Lower leg skin (tissue), 4 donors: ENCODE data around the gene CRYL1. TPM values are rescaled to one million over a fixed set of nuclear protein-coding genes. Genes with fewer than 3 reads are reported as not detected.

Experiments
- DNase-seq, 2 donors: peaks; one replicate each; pipeline ENCODE4 v3.0.0-alpha.2; 2019; ENCODE audit warnings: low spot score in 2 of 2
- H3K4me3 ChIP-seq: fragments of 200-600 bp; sonication (generic); 2 replicates; pipeline ENCODE4 v1.5.1; 2017; ENCODE audit warnings: mild to moderate bottlenecking, low read depth; ENCODE audit not compliant: poor library complexity, severe bottlenecking
- CTCF ChIP-seq, 3 donors: fragments of 450-650 bp; IDR thresholded peaks; one replicate each; pipeline ENCODE4 v1.5.1; 2016; ENCODE audit warnings: antibody characterized with exemption in 3 of 3, mild to moderate bottlenecking in 3 of 3, moderate library complexity in 2 of 3
- POLR2A ChIP-seq, 2 donors: fragments of 450-650 bp; IDR thresholded peaks; one replicate each; pipeline ENCODE4 v1.6.1; 2016 to 2017; ENCODE audit warnings: antibody characterized with exemption in 2 of 2, mild to moderate bottlenecking in 1 of 2, moderate library complexity in 1 of 2
- WGBS, 2 donors: methylation state at CpG; one replicate each; pipeline ENCODE4 v1.1.5; 2018; 5-methylcytosine and 5-hydroxymethylcytosine counted together
- intact Hi-C: fragments of 100-400 bp; cut with DNase I; formaldehyde crosslinking; loops from one replicate; pipeline ENCODE4 v1.15.0; 2023; ENCODE audit warnings: low total_unique reads
- microRNA-seq, 2 donors: library from miRNA; unstranded; fragments of <30 nt; microRNA quantifications; one replicate each; pipeline ENCODE4, GENCODE V29; 2016; ENCODE audit warnings: borderline replicate concordance in 2 of 2, borderline number of aligned reads in 1 of 2
- total RNA-seq, 4 donors: library from RNA; depleted of rRNA; stranded (reverse); fragments of >200 nt; gene quantifications; one replicate each; pipeline ENCODE4 v1.1.0, GENCODE V29; 2016

Gene CRYL1
- total RNA-seq, 4 donors from 2014 or later = 10.3 to 21.4 (median 16.8) TPM

GRCh38 chr13:20358022-20358421 is 167.6 kb downstream of the CRYL1 start:
- WGBS, 2 donors = 74% methylated on average over 8 of the region's 8 CpGs
- no peak overlapping the region for H3K4me3 ChIP-seq
- intact Hi-C loops = no loop called here
- TF ChIP-seq POLR2A (IDR thresholded peaks at IDR 0.05) (no peak), CTCF (IDR thresholded peaks at IDR 0.05) (no peak)
- no peak for DNase-seq

DNA sequence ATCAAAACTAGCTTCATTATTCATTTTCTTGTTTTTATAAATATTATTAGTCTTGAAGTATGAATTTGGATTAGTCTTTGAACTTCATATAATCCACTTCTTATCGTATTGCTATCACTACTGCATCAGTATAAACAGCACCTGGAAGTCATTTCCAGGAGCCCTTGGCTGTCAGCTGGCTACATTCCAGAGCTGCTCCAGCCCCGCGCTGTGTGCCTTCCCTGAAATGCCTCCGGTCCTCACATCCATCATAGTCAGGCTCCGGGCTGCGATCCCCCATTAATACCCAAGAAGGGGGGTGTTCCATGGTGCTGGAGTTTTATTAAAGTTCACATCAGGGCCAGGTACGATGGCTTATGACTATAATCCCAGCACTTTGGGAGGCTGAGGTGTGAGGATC is 169.2 kb downstream of the CRYL1 start:
- no peak for DNase-seq
- intact Hi-C loops = no loop called here
- no peak overlapping the region for H3K4me3 ChIP-seq
- TF ChIP-seq POLR2A (IDR thresholded peaks at IDR 0.05) = no peak
- 18 to 24% methylated on average over 7 of the region's 7 CpGs for WGBS, 2 donors

DNA sequence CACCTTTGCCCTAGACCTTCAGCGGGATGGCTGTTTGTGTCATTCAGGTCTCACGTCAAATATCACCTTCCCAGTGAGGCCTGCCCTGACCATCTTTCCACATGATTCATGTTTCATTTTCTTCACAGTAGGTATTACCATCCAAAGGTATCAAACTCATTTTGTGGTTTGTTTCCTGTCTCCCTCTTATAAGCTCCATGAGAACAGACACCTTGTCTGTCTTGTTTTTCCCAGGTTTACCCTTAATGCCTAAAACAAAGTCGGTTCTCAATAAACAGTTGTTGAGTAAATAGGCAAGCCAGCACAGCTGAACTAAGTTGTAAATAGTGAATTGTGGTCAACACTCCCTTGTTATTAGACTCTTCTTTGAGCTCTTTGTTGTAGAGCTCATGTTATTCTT is 170.9 kb downstream of the CRYL1 start:
- TF ChIP-seq POLR2A (IDR thresholded peaks at IDR 0.05) (no peak), CTCF (IDR thresholded peaks at IDR 0.05) (no peak)
- 84 to 92% methylated on average over 3 of the region's 3 CpGs for WGBS, 2 donors
- no peak overlapping the region for H3K4me3 ChIP-seq
- intact Hi-C loops = no loop called here
- DNase-seq = no peak

- intact Hi-C loops = no loop called here
- 88 to 94% methylated on average over 2 of the region's 2 CpGs for WGBS, 2 donors
- TF ChIP-seq POLR2A (IDR thresholded peaks at IDR 0.05) (no peak), CTCF (IDR thresholded peaks at IDR 0.05) (no peak)
- H3K4me3 ChIP-seq = no peak overlapping the region
- no peak for DNase-seq
Observed at GRCh38 chr13:20353973-20354372, 171.7 kb downstream of the CRYL1 start.

Small RNA genes within 50 kb of the gene (microRNA-seq; reads per million reads assigned to microRNA genes)
- gene MIR4499 = 0 reads per million in 2 donors

Other genes with a start within 250 kb of the CRYL1 start
- 1 to 10 TPM; 3.5 to 8.0 (median 6.9) TPM for gene IFT88, start 41.3 kb upstream of the CRYL1 start, total RNA-seq
- 1 to 10 TPM in 3 of 4 donors, under 1 TPM in 1; 0.76 to 3.5 (median 1.9) TPM for gene IL17D, start 177.8 kb upstream of the CRYL1 start, total RNA-seq
- gene EEF1AKMT1, start 248.1 kb upstream of the CRYL1 start, total RNA-seq = 10 to 100 TPM in 1 of 4 donors, 1 to 10 TPM in 3; 2.6 to 10.8 (median 5.8) TPM